Measurements from ENCODE around the gene FILIP1L. TPM values are rescaled to one million over a fixed set of nuclear protein-coding genes. Genes with fewer than 3 reads are reported as not detected.
A peak's percentile ranks its signal among the peaks of the same experiment; 100 is the strongest.

FILIP1L gene
- polyA plus RNA-seq, 12 donors: 55.9 to 104 (median 65.0) TPM; not detected in 1

DNA sequence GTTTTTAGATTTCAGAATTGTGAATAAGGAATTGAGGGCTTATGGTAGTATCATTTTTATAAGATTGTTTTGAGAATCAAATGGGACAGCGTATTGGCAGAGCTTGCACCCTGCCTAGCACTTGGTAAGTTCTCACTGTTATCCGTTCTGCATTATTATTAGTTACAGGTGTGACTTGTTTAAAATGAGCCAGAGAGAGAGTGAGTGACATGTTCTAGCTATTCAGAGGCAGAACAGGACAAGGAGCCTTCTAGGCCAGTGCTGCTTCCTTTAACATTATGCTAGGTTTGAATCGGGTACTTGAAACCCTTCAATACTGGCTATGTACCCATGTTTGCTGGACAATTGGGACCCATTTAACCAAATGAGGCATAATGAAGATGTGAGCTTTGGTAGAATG is 133.7 kb downstream of the FILIP1L start:
- no peak for DNase-seq

DNA sequence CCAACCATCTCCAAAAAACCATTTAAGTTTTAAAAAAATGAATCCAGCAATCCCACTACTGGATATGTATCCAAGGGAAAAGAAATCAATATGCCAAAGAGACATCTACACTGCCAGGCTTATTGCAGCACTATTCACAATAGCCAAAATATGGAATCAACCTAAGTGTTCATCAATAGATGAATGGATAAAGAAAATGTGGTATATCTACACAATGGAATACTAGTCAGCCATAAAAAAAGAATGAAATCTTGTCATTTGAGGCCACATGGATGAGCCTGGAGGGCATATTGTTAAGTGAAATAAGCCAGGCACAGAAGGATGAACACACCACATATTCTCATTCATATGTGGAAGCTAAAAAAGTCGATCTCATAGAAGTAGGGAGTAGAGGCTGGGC is 136.1 kb downstream of the FILIP1L start:
- DNase-seq: no peak

DNA sequence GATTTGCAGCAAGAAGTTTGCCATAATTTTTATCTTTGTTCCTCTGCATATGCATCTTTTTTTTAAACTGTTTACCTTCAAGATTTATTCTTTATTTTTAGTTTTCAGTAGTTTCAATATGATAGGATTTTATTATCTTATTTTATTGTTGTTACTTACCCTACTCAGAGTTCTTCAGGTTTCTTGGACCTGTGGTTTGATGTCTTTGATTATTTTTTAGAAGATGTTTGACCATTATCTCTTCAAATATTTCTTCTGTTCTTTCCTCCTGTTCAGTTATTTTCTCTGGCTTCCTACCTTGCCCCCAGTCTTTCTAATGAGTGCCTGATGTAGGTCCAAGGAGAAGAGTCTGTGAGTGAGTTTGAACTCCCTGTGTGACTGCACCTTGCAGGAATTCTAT is 137.7 kb downstream of the FILIP1L start:
- DNase-seq: no peak

DNA sequence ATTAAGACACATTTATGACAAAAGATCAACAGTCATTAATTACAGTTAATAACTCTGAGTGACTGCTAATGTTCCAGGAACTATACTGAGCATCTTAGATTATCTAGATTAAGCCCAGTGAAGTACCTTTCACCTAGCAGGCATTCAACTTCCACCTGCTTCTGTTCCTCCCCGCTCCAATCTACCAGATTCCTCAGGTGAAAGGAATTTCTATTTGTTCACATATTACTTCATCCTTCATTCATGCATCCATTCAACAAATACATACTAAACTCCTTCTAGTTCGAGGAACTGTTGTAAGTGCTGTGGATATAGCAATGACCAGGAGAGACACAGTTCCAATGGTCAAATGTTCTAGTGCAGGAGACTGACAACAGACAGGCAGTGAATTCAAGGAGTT is 139.3 kb downstream of the FILIP1L start:
- DNase-seq: no peak

DNA sequence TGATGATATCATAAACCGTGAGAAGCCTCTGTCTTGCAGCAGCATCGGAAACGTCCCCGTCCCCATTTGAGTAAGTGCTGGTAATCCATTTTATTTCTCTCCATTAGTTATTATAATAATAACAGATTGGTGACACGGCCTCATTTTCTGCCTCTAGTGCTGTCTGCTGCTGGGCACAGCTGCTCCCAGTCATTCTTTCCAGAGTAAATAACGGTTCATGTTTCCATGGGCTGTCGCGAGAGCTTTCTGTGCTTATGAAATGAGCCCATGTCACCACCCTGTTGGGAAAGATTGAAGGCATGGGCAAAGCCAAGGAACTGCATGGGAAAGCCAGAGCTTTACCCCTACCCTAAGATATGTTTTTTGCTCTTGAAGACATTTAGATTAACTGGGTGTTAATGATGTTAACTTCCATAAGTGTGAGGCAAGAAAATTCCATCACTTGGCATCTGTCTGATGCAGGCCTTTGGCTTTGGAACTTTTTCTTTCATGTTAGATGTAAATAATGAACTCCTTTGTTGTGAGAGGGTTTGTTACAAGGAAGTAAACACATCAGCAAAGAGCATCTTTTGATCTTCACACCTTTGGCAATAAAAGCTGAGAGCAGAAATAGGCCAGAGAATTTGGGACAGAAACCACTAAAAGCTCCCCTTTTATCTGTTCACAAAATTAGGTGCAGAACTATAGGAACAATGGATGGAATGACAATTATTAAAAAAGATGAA is 141.8 kb downstream of the FILIP1L start:
- peak; percentile 28 for DNase-seq

DNA sequence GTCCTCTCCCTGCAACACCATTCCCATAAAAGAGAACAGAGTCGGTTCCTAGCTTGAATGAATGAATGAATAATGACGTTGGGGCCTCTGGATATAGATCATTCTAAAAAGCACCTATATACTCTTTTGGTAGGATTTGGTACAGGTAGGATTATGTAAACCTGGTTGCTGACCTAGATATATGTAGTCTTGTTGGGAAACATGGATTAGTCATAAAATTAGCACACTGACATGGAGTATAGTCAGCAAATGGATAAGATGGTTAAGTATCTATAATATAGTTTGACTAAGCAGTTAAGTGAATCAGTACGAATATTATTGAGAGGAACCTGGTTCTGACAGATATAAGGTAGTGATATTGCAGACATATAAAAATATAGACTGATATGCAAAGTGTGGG is 142.5 kb downstream of the FILIP1L start:
- no peak for DNase-seq

DNA sequence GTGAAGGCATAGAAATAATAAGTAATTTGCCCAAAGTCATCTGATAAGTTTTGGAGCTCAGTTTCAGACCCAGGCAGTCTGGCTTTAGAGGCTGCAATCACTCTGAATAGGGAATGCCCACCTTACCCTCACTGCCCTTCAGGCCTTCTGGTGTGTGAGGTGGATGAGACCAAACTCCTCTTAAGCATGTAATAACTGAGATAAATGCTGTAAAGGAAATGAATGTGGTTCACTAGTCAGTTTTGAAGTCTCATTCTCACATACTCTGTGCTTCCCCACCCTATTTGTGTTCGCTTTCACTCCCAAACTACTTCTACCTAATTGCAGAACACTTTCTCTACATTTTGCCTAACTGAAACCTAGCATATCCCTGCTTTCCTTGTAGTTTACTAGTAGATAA is 144.1 kb downstream of the FILIP1L start:
- DNase-seq: no peak

DNA sequence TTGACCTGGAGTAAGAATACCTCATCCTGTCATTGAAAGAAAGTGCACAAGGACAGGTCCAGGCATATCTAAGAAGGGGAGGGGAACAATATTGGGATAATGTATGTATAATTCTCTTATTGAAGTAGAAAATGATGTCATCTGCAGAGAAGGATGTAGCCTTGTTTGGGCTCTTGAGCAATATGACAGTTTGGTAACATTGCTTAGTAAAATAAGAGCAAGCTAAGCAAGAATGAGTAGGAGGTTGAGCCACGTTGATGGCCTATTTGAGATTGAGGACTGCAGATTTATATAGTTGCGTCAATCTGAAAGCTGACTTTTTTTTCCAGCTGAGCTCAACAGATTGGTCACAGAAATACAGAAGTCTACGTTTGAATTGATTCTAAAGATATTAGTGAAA is 145.2 kb downstream of the FILIP1L start:
- DNase-seq: no peak

DNA sequence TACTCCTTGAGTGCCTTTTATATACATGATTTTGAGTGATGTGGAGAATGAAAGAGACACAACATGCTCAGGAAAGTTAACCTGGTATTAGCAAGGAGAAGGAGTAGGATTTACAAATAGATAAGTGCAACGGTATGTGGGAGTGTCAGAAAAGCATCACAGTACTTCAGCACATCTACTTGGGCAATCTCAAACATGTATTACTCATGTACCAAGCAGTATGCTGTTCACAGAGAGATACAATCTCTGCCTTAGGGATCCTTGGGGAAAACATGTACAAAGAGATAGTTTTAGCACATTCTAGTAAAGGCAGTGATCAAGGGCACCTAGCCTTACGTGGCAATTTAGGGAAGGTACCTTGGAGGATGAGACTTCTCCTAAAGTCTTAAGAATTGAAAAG is 146.5 kb downstream of the FILIP1L start:
- DNase-seq: no peak

DNA sequence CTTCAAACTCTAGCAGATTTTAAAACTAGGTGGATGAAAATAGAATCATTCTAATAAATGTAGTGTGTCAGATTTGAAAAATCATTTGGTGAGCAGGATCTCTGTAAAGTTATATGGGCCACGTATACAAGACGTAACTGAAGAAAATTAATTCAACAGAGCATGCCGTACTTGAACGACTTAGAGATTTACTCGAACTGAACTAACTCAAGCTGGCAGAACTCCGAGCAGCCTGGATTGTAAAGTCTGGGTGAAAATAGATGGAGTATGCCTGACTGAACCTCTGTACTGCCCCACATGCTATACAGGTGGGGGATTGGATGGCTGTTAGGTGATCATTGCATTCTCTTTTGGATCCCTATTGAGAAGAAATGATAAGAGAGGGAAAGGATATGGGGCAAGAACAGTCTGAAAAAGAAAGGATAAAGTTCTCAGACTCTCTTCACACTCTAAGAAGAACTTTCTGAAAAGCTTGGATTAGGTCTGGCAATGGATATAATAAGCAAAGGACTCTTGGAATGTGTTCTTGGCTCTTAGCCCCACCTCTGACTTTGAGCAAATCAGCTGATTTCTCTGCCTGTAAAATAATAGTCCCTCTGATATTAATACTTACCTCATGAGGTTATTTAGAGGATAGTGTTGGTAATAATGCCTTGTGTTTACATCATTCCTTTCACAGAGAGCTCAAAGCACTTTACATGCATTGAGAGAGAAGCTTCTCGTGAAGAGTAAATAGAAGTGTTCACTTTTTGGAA is 147.5 kb downstream of the FILIP1L start:
- peak; percentile 84 for DNase-seq

DNA sequence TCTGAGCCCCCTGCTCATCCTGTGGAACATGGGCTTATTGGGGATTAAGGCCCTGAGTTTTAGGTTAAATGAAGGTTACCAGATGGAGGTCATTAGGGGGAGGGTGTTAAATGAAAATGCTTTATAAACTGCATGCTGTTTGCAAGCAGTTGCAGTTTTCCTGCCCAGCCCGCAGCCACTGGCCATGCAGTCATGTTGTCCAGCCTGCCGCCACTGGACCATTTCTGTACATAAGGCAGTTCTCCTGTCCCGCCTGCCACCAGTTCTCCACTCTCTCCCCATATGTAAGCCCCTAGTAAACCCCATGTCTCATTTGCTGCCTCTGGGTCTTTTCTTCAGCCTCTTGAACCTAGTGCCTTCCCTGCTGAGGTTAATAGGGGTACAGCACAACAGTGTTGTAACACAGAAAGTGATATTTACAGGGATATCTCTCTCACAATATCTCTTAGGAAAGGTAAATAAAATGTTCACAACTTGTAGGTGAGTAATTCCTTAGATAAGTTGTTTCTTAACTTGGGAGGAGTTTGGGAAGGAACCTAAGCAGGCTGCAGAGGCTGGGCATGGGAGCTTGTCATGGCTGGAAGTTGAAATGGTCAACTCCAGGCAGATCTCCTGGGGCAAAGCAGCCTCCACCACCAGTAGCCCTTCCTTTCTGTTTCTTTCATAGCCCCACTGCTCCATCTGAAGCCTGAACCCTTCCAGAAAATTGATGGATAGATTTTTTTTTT is 148.5 kb downstream of the FILIP1L start:
- no peak for DNase-seq

DNA sequence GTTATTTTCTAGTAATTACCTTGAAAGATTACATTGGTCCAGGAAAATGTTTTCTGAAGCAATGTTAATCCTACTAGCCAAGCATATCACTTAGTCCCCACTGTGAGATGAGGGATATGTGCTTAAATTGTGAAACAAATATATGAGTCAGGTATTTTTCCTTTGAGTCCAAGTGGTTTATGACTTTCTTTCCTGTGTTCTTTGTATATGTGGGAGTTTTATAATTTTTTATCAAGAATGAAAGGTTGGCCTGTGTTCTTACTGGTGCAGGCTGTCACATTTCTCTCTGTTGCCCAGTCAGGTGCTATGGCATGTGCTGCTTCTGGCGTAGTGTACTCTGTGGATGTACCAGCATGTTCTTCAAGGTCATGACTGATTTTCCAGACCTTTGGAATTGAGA is 149.2 kb downstream of the FILIP1L start:
- no peak for DNase-seq

DNA sequence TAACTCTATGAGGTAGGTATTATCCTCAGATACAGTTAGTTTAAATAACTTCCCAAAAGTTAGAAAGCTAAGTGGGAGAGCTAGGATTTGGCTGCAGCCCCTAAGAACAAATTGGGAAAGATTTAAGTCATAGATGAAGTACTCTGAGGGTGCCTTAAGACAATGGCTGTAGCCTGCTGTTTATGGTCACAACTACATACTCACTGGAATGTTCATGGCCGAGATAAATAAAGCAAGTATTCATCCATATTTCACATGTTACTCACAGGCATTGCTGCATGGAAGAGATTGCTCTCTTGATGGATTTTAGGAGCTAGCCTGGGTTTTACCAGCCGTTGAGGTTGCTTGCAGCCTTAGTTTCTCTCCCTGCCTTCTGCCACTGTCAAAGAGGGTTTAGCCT is 151.6 kb downstream of the FILIP1L start:
- no peak for DNase-seq

DNA sequence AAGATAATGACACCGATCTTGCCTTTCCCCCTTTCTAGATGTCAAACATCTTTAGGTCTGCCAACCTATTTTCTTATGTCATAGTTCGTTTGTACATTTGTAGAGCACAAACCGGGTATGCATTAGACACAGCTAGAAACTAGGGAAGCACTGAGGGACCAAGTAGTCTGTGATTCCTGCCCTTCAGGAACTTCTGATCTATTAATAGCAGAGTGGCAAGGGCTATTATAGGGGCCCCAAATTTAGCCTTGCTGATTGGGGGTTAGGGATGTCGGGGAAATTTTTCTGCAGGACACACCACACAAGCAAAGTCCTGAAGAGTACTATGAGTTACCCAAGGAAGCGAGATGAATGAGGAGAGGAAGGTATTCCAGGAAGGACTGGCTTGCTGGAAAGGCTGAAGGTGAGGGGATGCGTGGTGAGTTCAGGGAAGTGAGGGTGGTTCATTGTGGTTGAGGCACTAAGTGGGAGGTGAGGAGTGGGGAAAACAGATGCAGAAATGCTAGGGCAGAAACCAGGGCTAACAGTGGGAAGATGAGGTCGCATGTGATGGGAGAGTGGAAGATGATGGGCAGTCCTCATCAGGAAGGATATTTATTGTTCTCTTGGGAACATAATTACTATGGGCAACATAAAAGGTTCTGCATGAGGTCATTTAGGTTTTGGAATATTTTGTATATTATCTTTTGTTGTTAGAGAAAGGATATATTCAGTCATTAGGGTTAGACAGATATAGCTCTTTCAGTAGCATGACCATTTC is 152.4 kb downstream of the FILIP1L start:
- no peak for DNase-seq

DNA sequence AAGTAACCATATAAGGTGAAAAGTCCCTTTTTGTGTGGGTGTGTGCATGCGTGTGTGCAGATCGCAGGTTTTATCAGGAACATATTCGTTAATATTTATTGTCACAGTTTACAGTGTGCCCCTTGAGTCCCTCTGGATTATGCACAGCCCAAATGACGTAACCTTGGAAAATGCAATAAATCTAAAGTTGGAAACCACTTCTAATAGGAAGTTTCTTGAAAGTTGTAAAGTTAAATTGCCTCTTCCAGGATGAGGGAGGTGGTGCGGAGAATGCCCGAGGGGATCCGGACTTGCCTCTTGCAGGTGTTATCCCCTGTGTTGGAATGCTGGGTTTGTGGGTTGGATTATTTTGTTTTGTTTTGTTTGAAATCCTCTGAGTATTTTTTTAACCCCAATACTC is 153.4 kb downstream of the FILIP1L start:
- peak; percentile 48 for DNase-seq

DNA sequence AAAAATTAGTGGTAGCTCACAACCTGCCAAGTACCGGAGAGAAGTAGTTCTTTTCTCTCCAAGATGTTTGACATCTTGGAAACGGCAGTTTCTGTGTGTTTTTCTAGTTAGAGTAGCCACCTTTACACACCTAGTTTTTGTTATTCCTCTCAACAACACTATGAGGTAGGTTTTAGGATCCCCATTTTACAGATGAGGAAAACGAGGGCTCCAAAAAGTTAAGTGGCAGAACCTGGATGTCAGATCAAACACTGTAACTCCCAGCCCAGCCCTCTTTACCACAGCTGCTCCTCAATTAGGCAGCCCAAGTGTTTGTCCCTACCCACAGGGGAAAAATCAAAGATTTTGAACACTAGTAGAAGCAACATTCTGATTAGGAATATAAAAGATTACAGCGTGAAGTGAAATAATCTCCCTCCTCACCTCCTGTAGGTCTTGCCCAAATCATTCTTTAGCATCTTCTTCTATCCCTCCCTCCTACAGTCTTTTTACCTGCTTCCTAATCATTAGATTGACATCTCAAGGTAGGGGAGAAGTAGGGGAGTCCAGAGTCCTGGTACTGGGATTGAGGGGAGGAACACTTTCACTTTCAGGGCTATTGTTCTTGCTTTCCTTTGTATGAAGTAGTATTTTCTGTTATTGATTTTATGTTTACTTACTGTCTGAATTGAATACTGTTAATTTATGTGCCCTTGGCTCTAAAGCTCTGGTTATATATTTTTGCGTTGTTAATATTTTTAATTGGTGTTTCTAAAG is 154.0 kb downstream of the FILIP1L start:
- no peak for DNase-seq

DNA sequence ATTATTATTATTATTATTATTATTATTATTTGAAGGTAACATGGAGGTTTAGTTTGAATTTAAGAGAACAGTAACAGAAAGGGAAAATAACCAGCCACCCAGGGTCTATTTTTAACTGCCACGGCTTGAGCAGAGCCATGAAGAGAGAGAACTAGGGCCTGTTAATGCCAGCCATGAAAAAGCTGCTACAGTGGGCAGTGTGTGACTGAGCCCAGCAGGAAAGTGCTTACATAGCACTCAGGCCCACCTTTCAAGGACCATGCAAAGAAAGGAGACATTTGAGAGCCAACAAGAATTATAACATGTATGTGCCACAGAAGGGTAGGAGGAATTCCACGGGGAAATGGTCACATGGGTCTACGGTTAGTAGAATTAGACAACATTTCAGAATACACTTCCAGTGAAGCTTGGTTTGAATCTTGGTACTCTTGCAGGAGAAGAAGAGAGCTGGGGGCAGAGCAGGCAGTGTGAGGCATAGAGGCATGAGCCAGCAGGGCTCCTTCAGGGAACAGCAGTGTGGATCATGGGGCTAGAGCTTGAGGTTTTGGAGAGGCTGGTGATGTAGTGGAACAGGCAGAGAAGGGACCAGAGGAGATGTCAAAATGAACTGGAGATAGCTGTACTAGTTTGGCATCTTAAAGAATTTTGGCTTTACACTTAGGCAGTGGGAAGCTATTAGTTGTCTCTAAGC is 155.9 kb downstream of the FILIP1L start:
- no peak for DNase-seq

DNA sequence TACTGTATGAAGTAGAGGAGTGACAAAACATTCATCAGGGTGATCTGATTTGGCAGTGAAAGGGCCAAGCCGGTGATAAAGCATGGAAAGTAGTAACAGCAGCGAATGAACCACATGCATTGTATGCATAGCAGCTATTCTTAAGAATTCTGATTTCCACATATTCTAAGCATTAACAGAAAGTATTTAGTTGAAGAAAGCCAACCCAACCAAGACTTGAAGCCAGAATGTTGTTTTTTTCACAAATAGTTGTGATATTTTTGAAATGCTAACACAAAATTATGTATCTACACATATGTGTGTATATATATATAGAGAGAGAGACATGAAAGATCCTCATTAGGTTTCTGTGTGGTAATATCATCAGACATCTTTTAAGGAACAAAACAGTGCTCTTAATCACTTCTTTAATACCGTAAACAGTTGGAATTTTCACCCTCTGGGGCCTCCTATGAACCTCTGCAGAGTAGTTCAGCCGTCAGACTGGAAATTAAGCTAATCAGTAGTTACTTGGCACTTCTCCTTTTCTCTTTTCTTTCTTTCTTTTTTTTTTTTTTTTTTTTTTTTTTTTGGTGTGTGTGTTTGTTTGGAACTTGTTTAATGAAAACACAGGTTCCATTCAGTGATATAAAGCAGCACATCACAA is 157.0 kb downstream of the FILIP1L start:
- DNase-seq: peak; percentile 43

DNA sequence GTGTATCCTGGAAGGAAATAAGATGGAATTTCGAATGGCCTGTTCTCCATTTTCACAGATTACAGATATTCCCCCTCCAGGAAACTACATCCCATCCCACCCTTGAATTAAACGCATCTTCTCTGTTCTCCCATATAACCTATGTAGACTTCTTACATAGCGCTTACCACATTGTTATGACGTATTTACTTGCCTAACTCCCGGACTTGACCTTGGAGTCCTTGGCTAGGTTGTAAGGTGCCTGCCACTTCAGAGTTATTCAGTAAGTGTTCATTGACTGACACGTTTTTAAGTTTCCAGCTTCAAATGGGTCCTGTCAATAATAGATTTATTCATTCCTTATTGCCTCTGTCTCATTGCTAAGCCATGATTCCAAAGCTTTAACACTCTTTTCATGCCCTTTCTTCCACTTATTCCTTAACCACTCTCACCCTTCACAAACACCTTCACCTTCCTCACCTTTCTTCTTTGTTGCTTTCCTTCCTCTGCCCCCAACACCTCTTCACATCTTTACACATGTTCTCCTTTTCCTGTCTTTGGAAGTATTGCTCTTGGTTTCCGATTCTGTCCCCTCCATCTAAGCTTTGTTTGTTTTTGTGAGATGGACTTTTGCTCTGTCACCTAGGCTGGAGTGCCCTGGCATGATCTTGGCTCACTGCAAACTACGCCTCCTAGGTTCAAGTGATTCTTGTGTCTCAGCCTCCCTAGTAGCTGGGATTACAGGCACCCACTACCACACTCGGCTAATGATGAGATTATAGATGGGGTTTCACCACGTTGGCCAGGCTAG is 158.3 kb downstream of the FILIP1L start:
- no peak for DNase-seq

Data from muscle of arm (tissue), 12 donors.